ENCODE measurements around the gene ARHGAP5.

DNA sequence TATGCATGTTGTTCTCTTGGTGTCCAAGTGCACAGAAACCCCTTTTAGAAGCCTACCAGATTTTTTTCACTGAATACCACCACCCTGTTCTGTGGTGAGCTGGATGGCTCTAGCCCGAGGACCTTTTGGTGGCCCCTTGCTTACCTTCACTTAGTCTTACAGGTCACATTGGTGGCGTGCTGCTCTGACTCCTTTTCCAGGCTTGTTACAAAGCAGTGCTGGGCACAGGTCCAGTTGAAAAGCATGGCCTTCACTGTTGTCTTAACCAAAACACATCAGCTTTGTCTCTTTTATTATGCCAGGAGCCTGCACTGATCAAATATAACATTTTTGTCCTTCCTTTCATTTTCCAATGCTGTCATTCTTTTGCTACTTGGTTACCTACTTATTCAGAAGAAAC lies 43.6 kb upstream of the ARHGAP5 start:
- no peak for TF ChIP-seq ZNF565 (CRISPR knock-in tag; conservative IDR thresholded peaks at IDR 0.05; ENCODE audit: low read depth)
- TF ChIP-seq TOX (CRISPR knock-in tag; IDR thresholded peaks at IDR 0.05; ENCODE audit: borderline replicate concordance): no peak
- no peak for TF ChIP-seq ARNTL (CRISPR knock-in tag; IDR thresholded peaks at IDR 0.05; ENCODE audit: borderline replicate concordance, low read depth)
- TF ChIP-seq, protein P1, sequence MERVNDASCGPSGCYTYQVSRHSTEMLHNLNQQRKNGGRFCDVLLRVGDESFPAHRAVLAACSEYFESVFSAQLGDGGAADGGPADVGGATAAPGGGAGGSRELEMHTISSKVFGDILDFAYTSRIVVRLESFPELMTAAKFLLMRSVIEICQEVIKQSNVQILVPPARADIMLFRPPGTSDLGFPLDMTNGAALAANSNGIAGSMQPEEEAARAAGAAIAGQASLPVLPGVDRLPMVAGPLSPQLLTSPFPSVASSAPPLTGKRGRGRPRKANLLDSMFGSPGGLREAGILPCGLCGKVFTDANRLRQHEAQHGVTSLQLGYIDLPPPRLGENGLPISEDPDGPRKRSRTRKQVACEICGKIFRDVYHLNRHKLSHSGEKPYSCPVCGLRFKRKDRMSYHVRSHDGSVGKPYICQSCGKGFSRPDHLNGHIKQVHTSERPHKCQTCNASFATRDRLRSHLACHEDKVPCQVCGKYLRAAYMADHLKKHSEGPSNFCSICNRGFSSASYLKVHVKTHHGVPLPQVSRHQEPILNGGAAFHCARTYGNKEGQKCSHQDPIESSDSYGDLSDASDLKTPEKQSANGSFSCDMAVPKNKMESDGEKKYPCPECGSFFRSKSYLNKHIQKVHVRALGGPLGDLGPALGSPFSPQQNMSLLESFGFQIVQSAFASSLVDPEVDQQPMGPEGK (CRISPR knock-in tag; IDR thresholded peaks at IDR 0.05; ENCODE audit: borderline replicate concordance): no peak
- TF ChIP-seq, protein P2, sequence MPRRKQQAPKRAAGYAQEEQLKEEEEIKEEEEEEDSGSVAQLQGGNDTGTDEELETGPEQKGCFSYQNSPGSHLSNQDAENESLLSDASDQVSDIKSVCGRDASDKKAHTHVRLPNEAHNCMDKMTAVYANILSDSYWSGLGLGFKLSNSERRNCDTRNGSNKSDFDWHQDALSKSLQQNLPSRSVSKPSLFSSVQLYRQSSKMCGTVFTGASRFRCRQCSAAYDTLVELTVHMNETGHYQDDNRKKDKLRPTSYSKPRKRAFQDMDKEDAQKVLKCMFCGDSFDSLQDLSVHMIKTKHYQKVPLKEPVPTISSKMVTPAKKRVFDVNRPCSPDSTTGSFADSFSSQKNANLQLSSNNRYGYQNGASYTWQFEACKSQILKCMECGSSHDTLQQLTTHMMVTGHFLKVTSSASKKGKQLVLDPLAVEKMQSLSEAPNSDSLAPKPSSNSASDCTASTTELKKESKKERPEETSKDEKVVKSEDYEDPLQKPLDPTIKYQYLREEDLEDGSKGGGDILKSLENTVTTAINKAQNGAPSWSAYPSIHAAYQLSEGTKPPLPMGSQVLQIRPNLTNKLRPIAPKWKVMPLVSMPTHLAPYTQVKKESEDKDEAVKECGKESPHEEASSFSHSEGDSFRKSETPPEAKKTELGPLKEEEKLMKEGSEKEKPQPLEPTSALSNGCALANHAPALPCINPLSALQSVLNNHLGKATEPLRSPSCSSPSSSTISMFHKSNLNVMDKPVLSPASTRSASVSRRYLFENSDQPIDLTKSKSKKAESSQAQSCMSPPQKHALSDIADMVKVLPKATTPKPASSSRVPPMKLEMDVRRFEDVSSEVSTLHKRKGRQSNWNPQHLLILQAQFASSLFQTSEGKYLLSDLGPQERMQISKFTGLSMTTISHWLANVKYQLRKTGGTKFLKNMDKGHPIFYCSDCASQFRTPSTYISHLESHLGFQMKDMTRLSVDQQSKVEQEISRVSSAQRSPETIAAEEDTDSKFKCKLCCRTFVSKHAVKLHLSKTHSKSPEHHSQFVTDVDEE (CRISPR knock-in tag; IDR thresholded peaks at IDR 0.05): no peak
- TF ChIP-seq ESRRG (CRISPR knock-in tag; IDR thresholded peaks at IDR 0.05): no peak
- no peak for TF ChIP-seq TCF4 (CRISPR knock-in tag; IDR thresholded peaks at IDR 0.05; ENCODE audit: borderline replicate concordance)
- no peak for TF ChIP-seq OSR1 (CRISPR knock-in tag; IDR thresholded peaks at IDR 0.05)
- TF ChIP-seq PPARA (CRISPR knock-in tag; IDR thresholded peaks at IDR 0.05; ENCODE audit: borderline replicate concordance): no peak
- no peak for TF ChIP-seq RARB (CRISPR knock-in tag; IDR thresholded peaks at IDR 0.05)
- TF ChIP-seq CSDC2 (CRISPR knock-in tag; IDR thresholded peaks at IDR 0.05): no peak
- TF ChIP-seq GLIS3 (CRISPR knock-in tag; IDR thresholded peaks at IDR 0.05): no peak

Data from SK-N-SH treated with all-trans-retinoic acid at 6 μM for 48 hours (cell line).